Measurements from ENCODE around the gene GLOD4.

- TF ChIP-seq, protein P1, sequence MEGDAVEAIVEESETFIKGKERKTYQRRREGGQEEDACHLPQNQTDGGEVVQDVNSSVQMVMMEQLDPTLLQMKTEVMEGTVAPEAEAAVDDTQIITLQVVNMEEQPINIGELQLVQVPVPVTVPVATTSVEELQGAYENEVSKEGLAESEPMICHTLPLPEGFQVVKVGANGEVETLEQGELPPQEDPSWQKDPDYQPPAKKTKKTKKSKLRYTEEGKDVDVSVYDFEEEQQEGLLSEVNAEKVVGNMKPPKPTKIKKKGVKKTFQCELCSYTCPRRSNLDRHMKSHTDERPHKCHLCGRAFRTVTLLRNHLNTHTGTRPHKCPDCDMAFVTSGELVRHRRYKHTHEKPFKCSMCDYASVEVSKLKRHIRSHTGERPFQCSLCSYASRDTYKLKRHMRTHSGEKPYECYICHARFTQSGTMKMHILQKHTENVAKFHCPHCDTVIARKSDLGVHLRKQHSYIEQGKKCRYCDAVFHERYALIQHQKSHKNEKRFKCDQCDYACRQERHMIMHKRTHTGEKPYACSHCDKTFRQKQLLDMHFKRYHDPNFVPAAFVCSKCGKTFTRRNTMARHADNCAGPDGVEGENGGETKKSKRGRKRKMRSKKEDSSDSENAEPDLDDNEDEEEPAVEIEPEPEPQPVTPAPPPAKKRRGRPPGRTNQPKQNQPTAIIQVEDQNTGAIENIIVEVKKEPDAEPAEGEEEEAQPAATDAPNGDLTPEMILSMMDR (IDR thresholded peaks at IDR 0.05) = no peak
- TF ChIP-seq POLR2A (IDR thresholded peaks at IDR 0.05) = no peak
Observed at GRCh38 chr17:760371-760770, 21.7 kb downstream of the GLOD4 start.
